NCI-H2107 treated with DMSO at 0.1 percent for 48 hours (cell line): Measurements from ENCODE around the gene GPR18.
"Not testable (repeated sequence)": the region's sequence is repeated elsewhere in the genome, so short reads cannot be mapped to it uniquely, and the experiment has no call there.

ENCODE experiments used
- DNase-seq: peaks from one replicate; lab custom pipeline; 2025; ENCODE audit not compliant: unreplicated experiment; lab: John Stamatoyannopoulos, UW

Gene GPR18

DNA sequence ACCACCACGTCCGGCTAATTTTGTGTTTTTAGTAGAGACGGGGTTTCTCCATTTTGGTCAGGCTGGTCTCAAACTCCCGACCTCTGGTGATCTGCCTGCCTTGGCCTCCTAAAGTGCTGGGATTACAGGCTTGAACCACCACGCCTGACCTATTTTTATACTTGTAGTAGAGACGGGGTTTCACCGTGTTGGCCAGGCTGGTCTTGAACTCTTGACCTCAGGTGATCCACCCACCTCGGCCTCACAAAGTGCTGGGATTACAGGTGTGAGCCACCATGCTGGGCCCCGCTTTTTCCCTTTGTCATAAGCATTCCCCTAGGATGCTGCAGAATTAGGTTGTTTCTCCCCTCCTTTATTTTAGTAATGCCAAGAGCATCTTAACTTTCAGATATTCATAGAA, 47.6 kb downstream of the GPR18 start:
- DNase-seq = not testable (repeated sequence)

DNA sequence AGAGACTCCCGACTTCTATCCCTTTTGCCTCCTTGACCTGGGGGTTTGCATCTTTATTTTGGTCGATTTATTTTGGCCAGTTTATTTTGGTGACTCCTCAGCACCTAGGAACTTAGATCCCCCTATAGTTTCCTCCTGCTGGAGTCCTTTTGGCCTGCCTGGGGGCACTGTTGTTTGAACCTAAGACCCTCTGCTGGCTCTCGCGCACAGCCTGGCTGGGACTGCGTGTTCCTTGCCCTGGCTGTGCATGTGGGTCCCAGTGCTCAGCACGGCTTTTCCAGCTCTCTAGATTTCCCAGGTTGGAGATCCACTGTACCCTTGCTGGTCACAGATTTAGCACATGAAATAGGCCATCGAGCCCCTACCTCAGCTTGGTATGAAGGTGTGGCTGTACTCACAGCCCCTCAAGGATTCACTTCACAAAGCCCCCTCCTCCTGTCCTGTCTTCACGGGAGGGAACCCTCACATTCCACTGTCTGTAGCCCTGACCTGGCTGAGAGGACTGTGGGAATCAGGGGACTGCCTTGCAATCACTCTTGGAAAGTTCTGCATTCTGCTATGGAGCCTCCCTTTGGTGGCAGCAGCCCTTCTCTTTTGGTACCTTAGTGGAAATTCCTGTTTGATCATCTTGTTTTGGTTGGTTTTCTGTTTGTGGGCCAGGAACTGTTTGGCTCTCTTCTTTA, 49.2 kb downstream of the GPR18 start:
- DNase-seq = no peak

DNA sequence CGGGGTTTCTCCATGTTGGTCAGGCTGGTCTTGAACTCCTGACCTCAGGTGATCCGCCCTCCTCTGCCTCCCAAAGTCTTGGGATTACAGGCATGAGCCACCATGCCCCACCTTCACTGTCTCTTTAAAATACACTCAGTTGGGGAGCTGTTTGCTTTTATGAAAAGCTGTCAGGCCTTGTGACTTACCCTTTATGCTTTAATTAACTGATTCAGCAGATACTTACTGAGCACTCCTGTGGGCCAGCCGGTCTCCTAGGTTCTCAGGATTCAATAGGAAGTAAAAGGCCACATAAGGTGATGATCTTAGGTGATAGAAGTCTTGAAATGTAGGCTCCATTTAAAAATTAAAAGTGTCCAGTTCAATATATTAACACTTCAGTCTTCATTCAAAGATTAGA, 50.0 kb downstream of the GPR18 start:
- DNase-seq = no peak

DNA sequence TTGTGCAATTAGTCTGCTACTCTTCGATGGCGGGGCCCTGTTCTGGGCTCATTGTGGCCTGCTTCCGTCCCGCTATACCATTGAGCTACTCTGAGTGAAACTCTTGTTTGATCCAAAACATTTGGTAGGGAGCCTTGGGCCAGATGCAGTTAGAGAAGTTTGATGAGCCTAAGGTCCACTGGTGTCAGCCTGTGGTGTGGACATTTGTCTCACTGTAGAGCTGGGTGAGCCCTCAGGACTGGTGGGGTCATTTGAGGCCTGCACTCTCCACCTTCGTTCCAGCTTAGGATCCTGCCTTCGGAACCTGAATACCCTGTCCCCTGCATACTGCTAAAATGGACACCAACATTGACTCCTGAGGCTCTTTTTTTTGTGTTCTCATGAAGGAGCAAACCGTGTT, 50.7 kb downstream of the GPR18 start:
- no peak for DNase-seq

DNA sequence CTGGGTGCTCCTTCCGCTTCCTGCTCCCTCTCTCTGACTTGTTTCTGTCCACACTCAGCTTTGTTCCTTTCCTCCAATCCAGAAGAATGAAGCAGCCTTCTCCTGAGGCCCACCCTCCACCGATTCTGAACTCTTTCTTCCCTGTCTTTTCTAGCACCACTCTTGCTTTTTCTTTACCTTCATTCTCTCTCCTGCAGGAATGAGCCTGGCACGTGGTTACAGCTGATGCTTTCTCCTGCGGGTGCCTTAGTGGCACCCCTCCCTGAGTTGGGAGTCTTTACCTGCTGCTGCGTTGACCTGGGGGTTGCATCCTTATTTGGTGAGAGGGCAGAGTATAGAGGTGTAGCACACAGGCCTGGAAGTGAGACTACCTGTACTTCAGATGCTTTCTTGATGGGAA, 51.3 kb downstream of the GPR18 start:
- no peak for DNase-seq

DNA sequence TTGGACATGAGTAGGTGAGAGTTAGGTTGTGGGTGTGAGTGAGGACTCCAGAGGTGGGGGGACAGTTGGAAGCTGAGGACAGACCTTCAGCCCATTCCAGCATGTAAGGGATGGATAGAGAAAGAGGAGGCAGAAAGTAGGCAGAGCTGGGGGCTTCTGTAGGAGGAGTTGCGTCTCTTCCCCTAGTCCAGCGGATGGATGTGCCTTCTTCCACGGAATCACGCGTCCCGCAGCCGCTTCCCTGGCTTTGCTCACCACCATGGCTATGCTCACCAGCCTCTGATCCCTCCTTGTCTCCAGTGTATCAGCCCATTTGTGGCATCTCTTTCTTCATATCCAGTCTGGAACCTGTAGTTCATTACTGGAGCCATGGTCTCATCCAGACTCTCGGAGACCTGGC, 52.0 kb downstream of the GPR18 start:
- no peak for DNase-seq

DNA sequence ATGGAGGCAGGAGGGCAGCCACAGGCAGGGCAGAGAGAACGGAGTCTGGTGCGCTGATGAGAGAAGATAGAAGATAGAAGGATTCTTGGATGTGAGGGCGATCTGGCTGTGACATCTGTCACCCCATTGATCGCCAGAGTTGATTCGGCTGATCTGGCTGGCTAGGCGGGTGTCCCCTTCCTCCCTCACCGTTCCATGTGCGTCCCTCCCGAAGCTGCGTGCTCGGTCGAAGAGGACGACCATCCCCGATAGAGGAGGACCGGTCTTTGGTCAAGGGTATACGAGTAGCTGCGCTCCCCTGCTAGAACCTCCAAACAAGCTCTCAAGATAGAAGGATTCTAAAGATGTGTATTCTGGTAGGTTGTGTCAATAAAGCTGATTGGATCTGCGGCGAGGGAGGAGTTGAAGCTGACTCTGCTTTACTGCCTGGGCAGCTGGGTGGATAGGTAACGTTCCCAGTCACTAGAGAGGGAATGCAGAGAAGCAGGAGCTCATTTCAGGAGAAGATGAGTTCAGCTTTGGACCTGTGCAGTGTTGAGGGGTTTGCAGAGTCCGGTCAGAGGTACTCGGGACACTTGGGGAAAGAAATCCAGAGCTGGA, 52.5 kb downstream of the GPR18 start:
- no peak for DNase-seq
